HG02870 (cell line): Measurements from ENCODE around the gene KLC1.
"Not testable (repeated sequence)": the region's sequence is repeated elsewhere in the genome, so short reads cannot be mapped to it uniquely, and the experiment has no call there.

Source experiments
- ATAC-seq: cut with Tn5 transposase; IDR thresholded peaks from one replicate; pipeline ENCODE4 v1.9.1; 2021; ENCODE audit warnings: mild to moderate bottlenecking, moderate library complexity; ENCODE audit not compliant: unreplicated experiment

The KLC1 gene

DNA sequence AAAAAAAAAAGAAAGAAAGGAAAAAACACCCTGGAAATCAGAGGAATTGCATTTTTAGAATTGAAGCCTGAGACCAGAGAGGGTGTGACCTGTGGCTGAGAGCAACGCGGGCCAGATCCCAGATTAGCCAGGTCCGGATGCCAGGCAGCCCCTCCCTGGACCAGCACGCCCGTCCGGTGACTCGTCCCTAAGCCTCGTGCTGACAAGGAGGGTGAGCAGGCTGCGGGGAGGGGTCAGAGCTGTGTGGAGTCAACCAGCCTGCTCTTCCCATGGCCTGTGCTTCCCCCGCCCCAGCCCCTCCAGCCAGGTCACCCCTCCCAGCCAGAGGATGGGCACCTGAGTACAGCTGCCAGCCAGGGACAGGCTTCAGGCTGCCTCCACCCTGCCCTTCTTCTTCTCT lies 4.2 kb upstream of the KLC1 start:
- ATAC-seq: no peak

DNA sequence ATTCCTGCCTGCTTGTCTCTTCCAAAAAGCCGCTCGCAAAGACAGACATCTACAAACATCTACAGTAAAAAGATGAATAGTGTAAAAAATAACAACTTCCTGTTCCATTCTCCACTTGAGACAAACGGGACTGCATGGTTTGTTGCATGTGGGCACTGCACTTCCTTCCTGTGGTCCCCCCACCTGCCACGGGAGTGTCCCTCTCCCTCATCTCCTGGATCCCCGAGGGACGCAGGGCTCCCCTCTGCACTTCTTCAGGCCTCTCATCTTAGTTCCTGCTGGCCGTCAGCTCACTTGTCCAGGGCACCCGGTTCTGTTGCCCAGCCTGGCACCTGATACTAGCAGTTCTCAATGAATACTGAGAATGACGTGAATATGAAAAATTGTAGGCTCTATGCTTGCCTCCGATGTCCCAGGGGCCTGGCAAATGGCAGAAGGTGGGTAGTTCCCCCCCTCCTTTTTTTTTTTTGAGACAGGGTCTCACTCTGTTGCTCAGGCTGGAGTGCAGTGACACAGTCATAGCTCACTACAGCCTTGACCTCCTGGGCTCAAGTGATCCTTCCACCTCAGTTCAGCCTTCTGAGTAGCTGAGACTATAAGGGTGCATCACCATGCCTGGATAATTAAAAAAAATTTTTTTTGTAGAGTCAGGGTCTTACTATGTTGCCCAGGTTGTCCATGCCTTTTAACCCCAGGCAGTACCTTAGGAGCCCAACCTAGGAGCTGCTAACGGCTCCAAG lies 3.5 kb upstream of the KLC1 start:
- no peak for ATAC-seq

DNA sequence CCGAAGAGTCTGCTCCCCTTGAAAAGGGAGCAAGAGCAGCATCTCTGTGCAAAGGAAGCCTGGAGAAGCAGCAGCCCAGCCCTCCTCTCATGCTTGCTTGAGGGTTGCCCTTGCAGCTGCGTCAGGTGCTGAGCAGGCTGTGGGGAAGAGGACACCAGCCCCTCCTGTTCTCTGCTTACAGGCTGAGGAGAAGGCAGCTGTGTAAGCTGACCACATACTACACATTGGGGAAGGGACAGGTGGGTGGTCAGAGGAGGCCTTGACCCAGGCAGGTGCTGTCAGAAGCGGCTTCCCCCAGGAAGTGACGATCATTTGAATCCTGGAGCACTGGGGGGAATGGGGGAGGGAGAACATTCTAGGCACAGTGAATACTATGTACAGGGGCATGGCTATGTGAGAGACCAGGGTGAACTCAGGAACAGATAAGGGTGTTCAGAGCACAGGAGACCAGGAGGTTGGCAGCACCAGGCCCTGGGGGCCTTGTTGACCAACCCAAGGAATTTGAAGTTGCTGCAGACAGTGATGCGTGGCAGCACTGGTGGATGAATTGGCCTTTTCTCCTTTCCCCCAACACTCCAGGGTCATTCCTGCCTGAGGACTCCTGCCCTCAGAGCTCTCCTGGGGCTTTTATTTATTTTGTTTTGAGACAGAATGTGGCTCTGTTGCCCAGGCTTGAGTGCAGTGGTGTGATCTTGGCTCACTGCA lies 2.7 kb upstream of the KLC1 start:
- ATAC-seq: no peak

DNA sequence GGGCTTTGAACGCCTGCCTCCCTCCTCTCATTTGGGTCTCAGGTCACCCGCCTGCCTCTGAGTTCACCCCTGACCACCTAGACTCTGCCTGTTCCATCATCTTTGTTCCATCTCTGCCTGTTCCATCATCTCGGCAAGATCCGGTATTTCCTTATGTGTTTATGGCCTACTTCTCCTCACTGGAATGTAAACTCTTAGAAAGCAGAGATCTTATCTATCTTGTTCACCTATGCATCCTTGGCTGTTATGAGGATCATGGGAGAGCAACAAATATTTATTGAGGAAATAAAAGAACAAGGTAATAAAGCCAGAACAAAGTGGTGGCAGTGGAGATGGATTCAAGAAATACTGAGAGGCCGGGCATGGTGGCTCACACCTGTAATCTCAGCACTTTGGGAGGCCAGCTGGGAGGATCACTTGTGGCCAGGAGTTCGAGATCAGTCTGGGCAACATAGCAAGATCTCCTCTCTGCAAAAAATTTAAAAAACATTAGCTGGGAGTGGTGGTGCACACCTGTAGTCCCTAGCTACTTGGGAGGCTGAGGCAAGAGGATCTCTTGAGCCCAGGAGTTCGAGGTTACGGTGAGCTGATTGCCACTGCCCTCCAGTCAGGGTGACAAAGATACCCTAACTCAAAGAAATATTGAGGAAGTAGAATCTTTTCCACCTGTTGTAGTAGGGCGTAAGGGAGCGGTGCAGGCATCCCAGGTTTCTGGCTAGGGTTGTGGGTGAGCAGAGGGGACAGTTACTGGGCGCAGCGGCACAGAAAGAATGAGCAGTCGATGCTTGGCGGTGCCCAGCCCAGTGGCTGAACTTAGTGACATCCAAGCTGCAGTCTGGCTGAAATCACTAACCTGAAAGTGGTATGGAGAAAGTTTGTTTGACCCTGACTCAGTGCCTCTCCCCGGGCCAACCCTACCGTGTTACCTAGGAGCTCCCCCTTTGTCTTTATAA lies 1.7 kb upstream of the KLC1 start:
- ATAC-seq: no peak

DNA sequence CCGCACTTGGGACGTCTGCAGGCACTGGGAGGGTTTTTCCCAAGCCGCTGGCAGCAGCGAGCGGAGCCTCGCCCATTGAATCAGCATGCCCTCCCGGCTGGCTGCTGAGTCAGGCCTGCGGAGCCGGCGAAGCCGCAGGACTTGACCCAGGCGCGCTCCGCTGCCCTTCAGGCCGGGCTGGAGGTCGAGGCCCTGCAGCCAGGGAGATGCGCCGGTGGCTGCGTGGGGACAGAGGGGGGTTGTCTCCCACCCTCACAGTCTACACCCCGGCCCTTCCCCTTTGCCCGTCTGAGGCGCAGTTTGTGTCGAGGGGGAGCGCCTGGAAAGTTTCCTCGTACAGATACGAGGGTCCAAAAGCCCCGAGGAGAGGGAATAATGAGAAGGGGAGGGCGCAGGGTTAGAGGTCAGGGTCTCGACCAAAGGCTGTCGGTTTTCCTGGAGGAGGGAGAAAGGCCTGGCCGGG lies 759 bp upstream of the KLC1 start:
- no peak for ATAC-seq

DNA sequence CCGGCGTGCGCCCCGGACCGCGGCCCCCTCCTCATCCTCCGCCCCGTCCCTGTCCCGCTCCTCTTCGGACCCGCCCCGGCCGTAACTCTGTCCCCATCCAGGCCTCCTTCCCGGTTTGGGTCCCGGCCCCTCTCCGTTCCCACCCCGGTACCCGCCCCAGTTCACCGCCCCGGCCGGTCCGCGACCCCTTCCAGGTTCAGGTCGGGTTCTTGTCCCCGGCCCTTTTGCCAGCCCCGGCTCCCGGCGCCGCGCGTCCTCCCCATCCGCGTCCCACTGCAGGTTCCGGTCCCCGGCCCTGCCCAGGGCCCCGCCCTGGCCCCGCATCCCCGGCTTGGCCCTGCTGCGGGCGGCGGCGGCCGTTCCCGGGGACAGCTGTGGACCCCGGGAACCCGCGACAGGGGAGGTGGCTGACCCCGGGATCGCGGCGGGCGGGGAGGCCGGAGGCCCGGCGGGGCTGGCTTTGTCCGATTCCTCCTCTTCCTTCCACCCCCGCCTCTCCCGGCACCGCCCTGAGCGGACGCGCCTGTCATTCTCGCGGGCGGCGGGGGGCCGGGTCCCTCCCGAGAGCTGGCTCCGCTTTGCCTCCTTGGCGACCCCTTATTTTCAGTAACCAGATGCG lies 601 bp downstream of the KLC1 start:
- peak; percentile 15 for ATAC-seq

DNA sequence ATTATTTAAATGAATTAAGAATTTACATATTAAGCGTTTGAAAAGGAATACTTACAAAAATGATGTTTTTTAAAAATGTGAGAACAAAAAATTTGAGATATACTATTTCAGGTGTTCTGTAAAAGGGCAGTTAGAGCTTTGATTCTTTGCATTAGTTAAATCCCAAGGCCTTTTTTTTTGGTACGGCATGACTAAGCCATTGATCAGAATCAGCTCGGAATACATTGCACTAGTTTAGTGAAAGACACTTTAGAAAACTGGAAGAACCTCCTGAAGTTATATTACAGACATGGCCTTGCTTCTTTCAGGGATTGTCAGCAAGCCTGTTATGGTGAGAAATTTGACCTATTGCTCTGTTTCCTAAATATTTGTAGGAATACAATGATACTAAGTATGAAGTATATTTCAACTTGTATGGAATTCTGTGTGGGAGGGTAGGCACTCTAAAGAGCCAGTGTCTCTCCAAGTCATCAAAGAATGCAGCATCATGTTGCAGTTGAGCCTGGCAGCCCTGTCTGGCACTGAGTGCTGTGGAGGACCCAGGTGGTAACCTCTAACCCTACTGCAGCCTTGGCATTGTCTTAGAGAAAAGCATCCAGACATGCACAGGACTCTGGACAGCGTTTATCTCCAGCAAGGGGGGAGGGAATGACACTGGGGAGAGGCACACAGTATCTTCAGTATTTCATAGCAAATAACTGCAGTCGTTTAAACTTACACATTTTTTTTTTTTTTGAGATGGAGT lies 1.5 kb downstream of the KLC1 start:
- ATAC-seq: no peak

DNA sequence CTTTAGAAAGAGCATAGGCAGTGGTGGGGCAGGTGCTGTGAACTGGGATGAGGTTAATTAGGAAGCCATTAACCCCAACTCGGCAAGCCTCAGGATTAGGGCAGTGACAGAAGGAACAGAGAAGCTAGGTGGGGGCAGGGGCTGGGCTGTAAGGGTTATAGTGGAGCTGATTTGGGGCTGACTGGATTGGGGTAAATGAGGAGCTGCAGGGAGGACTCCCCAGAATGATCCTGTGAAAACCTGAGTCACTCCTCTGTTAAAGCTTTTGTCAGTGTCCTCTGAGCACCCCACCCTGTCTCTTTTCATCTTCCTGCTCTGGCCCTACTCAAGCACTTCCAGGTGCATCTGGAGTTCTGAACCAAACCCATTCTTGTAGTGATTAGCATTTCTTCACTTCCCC lies 4.4 kb downstream of the KLC1 start:
- ATAC-seq: no peak

DNA sequence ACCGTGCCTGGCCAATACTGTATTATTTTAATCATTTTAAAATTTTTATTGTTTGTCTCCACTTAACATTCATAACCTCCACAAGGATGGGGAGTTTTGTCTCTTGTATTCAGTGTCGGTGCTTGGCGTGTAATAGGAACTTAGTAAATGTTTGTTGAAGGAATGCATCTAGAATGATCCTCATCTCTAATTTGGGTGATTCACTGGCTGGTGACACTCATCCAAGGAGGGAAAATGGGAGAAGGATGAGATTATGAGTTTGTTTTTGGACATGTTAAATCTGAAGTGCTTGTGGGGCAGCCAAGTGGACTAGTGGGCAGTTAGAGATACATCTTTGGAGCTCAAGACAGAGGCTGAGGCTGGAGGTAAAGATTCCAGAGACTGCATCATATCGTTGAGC lies 5.1 kb downstream of the KLC1 start:
- no peak for ATAC-seq

DNA sequence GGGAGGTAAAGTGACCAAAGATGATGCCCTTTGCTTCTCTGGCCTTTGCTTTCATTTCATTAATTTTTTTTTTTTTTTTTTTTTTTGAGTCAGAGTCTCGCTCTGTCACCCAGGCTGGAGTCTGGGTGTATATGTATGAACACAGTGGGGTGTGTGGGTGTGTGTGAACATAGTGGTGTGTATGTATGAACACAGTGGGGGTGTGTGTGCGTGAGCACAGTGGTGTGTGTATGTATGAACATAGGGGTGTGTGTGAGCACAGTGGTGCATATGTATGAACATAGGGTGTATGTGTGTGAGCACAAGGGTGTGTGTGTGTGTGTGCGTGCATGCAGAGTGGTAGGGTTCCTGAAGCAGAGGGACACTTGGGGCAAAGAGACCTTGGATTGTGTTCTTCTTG lies 9.6 kb downstream of the KLC1 start:
- ATAC-seq: no peak

DNA sequence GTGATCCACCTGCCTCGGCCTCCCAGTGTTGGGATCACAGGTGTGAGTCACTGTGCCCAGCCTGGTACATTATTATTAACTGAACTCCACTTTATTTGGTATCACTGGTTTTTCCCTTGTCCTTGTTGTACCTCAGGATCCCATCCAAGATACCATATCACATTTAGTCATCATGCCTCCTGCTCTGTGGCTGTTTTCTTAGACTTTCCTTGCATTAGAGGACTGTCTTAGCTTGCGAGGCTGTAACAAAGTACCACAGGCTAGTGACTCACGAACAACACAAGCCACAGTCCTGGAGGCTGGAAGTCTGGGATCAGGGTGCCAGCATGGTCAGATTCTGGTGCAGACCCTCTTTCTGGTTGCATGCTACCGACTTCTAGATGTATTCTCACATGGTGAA lies 12.2 kb downstream of the KLC1 start:
- no peak for ATAC-seq

DNA sequence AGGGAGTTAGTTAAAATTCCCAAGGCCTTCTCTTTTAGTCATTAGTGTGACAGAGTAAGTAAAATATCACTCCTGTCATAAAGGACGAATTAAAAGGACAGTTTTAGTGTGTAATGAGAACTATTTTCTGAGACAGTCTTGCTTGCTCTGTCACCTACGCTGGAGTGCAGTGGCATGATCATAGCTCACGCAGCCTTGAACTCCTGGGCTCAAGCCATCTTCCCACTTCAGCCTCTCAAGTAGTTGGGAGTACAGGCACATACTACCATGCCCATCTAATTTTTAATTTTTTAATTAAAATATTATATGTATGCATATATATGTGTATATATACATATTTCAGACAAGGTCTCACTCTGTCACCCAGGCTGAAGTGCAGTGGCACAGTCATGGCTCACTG lies 17.2 kb downstream of the KLC1 start:
- ATAC-seq: no peak

DNA sequence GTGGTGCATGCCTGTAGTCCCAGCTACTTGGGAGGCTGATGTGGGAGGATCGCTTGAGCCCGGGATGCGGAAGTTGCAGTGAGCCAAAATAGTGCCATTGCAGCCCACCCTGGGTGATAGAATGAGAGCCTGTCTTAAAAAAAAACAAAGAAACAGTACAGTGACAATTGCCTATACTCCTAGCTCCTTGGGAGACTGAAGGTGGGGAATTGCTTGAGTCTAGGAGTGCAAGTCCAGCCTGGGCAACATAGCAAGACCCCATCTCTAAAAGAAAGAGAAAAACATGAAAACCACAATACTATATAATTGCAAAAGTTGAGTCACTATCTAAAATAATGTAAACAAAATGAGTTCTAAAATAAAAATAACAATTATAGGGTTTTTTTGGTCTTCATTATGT lies 20.0 kb downstream of the KLC1 start:
- ATAC-seq: no peak

DNA sequence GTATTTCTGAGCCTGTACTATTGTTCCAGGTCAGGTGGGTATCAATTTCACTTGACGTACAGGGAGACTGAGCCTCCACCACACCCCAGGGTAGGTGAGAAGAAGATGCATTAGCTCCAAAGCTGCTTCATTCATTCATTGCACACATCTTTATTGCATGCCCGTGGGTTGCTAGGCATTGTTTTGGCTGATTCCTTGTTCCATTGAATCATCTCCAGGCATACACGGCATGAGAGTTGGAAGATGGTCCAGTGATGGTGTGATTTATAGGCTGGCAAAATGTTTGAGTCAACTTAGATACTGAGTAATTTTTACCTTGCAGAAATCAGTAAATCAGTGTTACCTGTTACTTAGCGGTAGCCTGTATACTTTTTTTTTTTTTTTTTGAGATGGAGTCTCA lies 21.2 kb downstream of the KLC1 start:
- ATAC-seq: no peak

DNA sequence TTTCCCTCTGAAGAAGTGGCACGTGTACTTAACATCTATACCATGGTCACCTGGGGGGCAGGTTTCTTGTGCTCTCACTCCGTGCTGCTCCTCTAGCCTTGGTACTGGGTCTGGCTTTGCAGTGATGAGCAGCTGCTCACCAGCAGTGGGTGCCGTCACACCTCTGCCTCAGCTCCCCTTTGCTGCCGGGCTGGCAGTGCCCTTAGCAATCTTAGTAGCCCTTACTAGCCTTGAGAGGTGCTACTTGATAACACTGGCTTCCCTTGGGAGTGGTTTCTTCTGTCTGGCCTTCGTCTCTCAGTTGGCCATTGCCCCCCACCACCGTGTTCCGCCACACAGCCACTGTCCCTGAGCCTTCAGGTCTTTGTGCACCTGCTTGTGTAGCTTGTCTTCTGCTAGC lies 22.6 kb downstream of the KLC1 start:
- ATAC-seq: no peak

DNA sequence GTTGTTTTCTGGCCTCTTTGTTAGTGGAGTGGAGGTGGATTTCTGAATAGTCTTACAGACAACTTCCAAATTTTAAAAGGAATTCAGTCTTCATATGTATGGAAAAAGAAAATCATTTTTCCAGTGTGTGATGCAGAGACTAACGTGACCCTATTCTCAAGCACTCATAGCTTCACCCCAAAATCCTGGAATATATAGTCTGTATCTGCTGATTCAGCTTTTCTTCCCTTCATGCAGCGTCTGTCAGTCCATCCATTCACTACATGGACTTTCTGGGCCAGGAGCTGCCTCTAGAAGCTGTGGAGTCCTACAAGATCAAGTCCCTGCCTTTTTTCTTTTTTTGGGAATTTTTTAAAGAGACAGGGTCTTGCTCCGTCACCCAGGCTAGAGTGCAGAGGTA lies 23.8 kb downstream of the KLC1 start:
- ATAC-seq: no peak

DNA sequence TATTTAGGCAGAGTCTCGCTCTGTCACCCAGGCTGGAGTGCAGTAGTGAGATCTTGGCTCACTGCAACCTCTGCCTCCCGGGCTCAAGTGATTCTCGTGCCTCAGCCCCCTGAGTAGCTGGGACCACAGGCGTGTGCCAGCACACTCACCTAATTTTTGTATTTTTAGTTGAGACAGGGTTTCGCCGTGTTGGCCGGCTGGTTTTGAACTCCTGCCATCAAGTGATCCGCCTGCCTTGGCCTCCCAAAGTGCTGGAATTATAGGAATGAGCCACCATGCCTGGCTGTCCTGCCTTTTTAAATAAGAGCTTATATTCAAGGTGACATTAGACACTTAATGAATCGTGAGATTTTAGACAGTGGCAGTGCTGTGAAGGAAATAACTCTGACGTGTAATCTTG lies 24.3 kb downstream of the KLC1 start:
- not testable (repeated sequence) for ATAC-seq

DNA sequence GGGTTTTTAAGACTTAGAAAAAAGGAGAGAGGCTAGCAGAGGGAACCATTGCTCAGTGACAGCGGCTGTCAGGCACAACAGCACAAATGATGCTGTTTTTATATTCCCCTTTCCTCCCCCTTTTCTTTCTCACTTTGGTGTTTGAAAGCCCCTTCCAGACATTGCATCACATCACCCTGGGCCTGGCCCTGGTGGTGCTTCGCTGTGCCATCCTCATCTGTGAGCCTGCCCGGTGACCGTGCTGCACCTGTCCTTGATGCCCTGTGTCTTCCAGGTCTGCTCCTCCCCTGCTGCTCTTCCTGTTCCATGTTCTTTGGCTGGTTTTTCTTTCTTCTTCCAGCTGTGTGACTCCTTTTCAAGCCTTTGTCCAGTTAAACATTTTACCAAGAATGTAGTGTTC lies 24.8 kb downstream of the KLC1 start:
- no peak for ATAC-seq

DNA sequence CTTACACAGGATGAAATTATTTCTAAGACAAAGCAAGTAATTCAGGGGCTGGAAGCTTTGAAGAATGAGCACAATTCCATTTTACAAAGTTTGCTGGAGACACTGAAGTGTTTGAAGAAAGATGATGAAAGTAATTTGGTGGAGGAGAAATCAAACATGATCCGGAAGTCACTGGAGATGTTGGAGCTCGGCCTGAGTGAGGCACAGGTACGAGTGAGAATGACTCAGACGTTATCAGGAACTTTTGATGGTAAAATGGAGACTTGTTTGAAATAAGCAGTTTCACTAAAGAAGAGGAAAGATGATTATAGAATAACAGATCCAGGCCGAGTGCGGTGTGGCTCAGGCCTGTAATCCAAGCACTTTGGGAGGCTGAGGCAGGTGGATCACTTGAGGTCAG lies 25.6 kb downstream of the KLC1 start:
- no peak for ATAC-seq

DNA sequence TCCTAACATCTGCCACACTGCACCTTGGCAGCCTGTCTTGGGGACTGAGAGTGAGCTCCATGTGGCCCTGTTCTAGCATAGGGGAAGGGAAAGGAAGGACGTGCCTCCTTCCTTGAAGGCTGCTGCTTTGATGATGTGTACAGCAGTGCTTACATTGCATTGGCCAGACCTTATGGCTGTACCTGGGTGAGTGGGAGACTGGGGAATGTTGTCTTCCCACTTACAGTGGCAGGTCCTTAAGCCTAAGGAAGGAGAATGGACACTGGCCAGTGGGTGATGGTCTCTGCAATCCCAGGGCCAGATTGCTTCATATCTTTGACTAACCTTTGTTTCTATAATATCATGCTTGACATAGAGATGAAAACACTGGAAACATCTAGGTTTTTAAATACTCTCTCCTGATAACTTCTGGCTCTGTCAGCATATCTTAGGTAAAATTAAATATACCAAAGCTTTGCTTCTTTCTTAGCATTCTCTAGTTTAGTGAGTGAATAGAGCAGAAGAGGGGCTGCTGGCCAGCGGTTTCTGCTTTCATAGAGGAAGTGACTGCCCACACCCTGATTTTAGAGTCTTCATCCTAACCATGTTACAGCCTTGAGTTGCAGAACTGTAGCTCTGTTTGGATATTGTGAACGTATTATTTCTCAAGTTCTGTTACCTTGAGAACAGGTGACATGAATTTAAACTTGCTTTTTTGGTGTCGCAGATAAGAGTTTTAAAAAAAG lies 27.2 kb downstream of the KLC1 start:
- ATAC-seq: no peak
